HG03439 (cell line): Measurements from ENCODE around the gene CLIC2.
A peak's percentile ranks its signal among the peaks of the same experiment; 100 is the strongest.
"Not testable (repeated sequence)": the region's sequence is repeated elsewhere in the genome, so short reads cannot be mapped to it uniquely, and the experiment has no call there.

Experiments used
- ATAC-seq: cut with Tn5 transposase; IDR thresholded peaks from one replicate; pipeline ENCODE4 v1.9.1; 2021; ENCODE audit warnings: mild to moderate bottlenecking, moderate library complexity; ENCODE audit not compliant: unreplicated experiment

Gene CLIC2

DNA sequence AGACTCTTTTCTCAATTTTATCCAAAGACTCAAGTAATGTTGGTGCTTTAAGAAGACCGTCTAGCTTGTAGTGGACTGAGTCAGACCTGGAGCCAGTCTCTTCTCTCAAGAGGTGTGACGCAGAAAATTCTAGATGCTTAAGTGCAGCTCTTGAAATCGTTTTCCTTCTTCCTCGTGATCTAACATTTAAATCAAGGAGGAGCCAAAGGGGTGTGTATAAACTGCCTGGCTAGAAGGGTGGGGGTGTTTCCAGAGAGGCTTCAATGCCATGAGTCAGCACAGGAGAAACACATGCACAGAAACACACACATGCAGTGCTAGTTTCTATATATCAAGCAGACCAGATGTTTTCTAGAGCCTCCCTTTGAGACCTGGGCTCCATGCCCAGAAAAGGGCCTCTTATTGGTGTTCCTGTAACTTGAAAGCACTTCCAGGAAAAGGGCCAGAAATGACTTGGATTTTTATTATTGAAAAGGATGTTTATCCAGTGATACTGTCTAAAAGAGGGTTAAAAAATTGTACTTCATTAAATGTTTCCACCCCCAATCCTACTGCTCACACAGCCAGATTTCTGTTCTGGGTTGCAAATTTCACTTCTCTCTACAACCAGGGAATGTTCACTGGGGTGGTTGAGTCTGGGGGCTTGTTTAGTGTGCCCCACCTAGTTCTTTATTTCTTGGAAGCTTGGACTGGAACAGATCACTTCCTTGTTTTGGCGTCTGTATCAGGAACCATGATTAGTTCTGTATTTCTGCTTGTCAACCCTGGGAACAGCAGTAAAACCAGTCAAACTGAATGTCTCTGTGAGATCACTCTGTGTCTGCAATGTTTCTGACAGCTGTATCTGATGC is at the start of gene CLIC2:
Gene CLIC2 (minus strand): TSS at position 129 of the 851 bp plus-strand sequence. CDS start 187 bp downstream, outside the sequence.
- no peak for ATAC-seq

DNA sequence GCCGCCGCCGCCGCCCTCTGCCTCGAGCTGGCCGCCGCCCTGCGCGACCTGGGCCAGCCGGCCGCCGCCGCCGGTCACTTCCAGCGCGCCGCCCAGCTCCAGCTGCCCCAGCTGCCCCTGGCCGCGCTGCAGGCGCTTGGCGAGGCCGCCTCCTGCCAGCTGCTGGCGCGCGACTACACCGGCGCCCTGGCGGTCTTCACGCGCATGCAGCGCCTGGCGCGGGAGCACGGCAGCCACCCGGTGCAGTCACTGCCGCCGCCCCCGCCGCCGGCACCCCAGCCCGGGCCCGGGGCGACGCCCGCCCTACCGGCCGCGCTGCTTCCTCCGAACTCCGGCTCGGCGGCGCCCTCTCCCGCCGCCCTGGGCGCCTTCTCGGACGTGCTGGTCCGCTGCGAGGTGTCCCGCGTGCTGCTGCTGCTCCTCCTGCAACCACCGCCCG is 48.1 kb upstream of the CLIC2 start:
- ATAC-seq: peak; percentile 42

DNA sequence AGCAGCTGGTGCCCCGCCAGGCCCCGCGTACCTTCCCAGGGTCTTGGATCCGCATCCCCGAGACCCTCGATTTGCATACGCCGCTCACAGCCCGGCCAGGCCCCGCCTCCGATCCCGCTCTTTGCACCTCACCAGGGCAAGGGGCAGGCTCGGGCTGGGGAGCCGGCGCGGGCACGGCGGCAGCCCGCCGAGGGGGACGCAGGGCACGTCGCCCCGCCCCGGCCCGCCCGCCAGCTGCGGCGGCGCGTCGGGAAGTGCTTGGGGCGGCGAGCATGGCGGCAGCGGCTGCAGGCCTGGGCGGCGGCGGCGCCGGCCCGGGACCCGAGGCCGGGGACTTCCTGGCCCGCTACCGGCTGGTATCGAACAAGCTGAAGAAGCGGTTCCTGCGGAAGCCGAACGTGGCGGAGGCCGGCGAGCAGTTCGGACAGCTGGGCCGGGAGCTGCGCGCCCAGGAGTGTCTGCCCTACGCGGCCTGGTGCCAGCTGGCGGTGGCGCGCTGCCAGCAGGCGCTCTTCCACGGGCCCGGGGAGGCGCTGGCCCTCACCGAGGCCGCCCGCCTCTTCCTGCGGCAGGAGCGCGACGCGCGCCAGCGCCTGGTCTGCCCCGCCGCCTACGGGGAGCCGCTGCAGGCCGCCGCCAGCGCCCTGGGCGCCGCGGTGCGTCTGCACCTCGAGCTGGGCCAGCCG is 47.6 kb upstream of the CLIC2 start, which contains the start of gene F8A2:
Gene F8A2 (plus strand): TSS at position 253 of the 686 bp plus-strand sequence. CDS start 20 bp downstream, at position 273.
- ATAC-seq: peak; percentile 78

DNA sequence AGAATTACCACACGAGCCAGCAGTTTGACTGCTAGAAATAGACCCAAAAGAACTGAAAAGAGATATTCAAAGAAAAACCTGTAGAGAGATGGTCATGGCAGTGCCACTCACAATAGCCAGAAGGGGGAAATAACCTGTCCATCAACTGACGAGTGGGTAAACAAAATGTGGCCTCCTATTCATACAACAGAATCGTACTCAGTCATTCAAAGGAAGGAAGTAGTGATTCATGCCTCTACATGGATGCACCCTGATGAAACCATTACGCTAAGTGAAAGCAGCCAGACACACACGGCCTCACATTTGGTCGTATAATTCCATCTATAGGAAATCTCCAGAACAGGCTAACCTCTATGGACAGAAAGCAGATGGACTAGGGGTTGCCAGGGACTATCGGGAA is 45.4 kb upstream of the CLIC2 start:
- not testable (repeated sequence) for ATAC-seq

DNA sequence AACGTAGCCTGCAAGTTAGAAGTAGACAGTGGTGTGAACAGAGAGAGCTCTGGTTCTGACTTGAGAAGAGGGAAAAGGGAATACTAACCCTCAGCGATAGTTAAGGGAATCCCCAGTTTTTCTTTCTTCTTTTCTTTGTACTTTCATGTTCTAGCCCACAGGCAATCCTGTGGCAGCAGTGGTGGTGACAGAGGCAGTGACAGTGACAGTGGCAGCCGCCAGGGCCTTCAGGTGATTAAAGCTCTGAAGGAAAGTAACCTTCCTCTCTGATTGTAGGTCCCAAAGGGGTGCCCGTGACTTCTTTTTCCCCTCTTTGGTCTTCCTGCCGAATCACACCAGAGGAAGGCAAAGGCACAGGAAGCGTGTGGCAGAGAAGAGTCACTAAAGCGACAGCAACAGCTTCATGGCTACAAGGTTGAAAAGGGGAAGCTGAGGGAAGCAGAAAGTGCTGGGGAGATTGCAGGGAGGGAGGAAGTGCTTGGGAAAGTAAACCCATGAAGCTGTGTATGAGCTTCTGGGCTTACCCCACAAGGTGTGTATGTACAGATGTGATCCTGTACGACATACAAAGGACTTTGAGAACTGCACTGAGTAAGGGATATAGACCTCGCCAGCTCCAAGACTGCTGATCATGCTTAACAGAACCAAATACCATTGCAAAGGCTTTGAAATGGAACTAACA is 39.5 kb upstream of the CLIC2 start:
- not testable (repeated sequence) for ATAC-seq

DNA sequence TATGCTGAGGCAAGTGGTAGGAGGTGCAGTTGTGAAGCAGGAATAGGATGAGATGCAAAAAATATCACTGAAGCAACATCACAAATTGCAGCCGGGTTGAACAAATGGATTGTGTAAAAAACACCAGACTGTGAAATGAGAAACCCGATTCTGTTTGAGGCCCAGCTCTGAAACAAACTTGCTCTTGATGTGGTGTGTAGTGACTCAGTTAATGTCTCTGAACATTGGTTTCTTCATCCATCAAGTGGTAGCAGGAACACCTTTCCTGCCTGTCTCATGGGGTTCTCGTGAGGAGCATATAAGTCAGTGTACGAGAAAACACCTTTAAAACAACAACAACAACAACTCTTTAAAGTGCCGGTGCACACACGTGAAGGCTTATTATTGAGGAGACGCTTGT is 29.3 kb upstream of the CLIC2 start:
- not testable (repeated sequence) for ATAC-seq

DNA sequence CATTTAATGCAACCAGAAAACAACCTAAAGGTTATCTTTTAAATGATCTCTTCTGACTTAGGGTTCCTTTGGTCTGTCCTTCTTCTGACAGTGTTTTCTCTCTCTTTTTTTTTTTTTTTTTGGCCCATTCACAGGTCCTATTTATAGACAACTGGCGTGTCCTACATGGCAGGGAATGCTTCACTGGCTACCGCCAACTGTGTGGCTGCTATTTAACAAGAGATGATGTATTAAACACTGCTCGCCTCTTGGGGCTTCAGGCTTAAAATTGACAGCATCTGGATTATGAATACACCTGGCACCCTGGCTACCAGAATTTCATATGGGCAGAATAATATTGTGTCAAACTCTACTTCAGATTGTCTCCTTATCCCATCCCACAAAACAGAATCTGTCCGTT is 15.0 kb upstream of the CLIC2 start:
- not testable (repeated sequence) for ATAC-seq

DNA sequence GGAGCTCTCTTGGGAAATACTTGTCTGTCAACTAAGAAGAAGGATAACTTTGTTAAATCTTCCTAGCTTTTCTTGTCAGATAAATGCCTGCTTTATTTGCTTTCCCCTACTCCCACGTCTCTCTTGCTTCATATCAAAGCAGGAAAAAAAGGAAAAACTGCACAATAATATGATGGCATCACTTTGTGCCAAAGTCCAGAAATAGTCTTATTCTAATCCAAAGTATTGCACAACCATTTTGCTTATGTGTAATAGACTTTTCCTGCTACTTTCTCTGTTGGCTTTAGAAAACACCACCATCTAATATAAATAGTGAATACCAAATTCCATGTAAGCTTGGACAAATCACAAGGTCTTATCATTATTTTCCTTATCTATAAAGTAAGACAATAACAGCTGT is 11.3 kb upstream of the CLIC2 start:
- ATAC-seq: not testable (repeated sequence)

DNA sequence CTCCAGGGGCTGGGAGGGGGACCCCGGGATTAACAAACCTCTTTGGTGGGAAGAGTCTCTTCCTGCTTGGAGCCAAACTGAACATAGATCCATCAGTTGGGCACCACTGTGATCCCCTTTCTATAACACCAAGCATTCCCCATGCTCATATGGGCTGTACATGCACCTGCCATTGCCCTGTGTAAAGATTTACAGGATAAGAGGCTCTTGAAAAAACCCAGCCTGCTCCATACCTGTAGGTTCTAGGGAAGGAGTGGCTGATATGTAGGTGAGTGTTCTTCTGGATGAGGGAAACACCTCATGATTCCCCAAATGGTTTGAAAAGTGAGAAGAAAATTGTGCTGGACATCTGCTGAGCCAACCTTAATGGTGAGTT is 911 bp upstream of the CLIC2 start:
- not testable (repeated sequence) for ATAC-seq

GRCh38 chrX:155333544-155334100 is 792 bp downstream of the CLIC2 start:
- no peak for ATAC-seq

DNA sequence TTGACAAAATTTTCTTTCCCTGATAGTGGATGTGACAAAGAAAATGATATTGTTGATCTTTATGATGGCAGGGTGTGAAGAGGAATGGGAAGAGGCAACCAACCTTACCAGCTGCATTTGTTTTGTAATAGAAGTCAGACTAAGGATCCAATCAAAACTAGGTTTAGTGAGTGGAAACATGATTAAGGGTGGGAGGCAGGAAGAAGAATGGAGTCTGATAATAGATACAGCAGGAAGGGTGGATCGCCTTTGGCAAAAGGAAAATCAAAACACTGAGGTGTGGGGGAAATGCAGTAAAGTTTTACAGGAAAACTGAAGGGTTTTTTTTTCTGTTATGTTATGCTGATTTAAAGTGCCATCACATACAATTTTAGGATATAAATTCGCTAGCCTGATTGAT is 3.4 kb downstream of the CLIC2 start:
- ATAC-seq: no peak

GRCh38 chrX:155329293-155329692 is 5.1 kb downstream of the CLIC2 start:
- ATAC-seq: no peak

DNA sequence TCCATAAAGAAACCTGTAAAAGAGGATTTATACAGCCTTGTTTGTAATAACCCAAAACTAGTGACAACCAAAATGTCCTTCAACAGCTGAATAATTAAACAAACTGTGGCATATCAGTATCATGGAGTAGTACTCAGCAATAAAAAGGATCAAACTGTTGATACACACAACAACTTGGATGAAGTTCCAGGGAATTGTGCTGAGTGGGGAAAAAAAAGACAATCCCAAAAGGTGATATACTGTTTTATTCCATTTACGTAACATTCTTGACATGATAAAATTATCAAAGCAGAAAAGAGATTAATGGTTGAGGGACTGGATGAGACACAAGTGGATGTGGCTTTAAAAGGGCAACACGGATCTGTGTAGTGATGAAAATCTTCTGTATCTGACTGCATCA is 7.8 kb downstream of the CLIC2 start:
- no peak for ATAC-seq

- ATAC-seq: no peak
Observed at GRCh38 chrX:155314260-155314659, 20.2 kb downstream of the CLIC2 start.

- no peak for ATAC-seq
Observed at GRCh38 chrX:155313766-155314165, 20.6 kb downstream of the CLIC2 start.

DNA sequence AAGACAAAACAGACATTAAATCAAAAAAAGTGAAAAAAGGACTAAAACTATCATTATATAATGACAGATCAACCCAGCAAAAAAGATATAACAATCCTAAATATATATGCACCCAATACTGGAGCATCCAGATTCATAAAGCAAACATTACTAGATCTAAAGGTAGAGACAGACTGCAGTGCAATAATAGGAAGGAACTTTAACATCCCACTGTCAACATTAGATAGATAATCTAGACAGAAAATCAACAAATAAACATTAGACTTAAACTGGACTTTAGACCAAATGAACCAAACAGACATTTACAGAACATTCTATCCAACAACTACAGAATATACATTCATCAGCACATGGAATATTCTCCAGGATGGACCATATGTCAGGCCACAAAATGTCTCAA is 40.6 kb downstream of the CLIC2 start:
- no peak for ATAC-seq

GRCh38 chrX:155279873-155280272 is 54.5 kb downstream of the CLIC2 start:
- ATAC-seq: no peak

GRCh38 chrX:155270969-155271368 is 63.4 kb downstream of the CLIC2 start:
- no peak for ATAC-seq

GRCh38 chrX:155267995-155268394 is 66.4 kb downstream of the CLIC2 start:
- ATAC-seq: not testable (repeated sequence)

DNA sequence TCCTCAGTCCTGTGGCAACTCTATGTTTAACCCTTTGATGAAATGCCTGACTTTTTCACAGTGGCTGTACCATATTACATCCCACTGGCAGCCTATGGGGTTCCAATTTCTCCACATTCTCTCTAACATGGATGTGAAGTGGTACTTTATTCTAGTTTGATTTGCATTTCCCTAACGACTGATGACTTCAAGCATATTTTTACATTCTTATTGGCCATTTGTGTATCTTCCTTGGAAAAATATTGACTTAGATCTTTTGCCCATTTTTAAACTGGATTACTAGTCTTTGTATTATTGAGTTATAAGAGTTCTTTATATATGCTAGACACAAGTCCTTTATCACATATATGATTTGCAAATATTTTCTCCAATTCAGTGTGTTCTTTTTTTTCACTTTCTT is 68.0 kb downstream of the CLIC2 start:
- no peak for ATAC-seq
